NCI-H2196 treated with DMSO at 0.1 percent for 48 hours (cell line): Measurements from ENCODE around the gene CRYBB1.
A peak's percentile ranks its signal among the peaks of the same experiment; 100 is the strongest.

Source experiments
- DNase-seq: peaks from one replicate; lab custom pipeline; 2025; ENCODE audit not compliant: unreplicated experiment; lab: John Stamatoyannopoulos, UW

CRYBB1 gene

DNA sequence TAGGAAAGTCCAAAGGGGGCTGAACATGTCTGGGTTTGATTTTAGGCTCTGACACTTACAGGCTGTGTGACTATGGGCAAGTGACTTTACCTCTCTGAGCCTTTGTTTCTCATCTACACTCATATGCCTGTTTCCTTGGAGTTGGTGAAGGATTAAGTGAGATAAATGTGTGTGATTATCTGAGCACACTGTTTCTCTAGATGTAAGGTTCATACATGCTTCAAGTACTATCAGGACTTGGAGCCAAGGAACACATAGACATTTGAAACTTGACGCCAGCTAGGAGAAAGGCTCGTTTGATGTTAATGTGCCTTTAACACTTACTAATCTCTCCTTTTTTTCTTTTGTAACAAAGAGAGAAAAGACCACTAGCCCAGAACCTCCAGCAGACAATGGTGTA is 9.7 kb downstream of the CRYBB1 start:
- no peak for DNase-seq

DNA sequence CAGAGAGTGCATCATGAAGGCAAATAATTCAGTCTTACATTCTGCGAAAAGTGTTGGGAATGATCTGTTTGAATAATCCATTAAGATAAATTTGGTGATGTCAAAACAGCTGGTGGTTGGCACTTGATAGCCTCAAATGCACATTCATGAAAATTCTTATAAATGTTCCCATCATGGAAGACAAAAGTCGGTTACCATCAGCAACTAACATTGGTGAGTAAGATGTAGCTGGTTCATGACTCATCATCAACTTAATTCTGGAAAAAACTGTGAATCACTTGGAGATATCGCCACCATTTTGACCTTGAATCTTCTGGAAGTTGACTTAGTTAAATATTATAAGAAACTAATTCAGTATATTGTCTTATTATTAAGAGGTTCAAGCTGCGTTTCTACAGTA is 11.2 kb downstream of the CRYBB1 start:
- no peak for DNase-seq

DNA sequence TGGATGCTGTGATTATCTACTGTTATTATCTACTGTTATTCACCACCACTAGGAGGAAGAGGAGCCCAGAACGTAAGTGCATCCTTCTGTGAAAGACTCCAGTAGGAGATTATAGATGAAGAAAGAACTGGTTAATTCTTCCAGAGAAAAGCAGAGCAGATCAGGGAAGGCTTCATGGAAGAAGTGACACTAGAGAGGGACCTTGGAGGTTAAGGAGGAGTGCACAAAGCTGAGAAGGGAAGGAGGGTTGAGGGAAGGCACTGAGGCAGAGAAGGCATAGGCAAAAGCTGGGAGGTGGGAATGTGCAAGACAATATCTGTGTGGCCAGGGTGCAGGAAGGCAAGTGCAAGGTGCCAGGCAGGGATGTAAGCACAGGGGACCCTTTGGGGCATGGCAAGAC is 13.5 kb downstream of the CRYBB1 start:
- DNase-seq = no peak

DNA sequence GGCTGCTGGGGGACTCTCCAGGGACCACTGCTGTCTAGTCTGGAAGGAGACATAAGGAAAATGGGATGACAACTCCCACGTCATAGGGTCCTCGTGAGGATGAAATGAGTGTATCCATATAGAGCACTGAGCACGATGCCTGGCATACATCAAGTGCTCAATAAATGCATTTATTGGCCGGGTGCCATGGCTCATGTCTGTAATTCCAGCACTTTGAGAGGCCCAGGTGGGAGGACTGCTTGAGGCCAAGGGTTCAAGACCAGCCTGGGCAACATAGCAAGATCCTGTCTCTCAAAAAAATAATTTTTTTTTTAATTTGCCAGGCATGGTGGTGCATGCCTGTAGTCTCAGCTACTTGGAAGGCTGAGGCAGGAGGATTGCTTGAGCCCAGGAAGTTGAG is 15.7 kb downstream of the CRYBB1 start:
- no peak for DNase-seq

DNA sequence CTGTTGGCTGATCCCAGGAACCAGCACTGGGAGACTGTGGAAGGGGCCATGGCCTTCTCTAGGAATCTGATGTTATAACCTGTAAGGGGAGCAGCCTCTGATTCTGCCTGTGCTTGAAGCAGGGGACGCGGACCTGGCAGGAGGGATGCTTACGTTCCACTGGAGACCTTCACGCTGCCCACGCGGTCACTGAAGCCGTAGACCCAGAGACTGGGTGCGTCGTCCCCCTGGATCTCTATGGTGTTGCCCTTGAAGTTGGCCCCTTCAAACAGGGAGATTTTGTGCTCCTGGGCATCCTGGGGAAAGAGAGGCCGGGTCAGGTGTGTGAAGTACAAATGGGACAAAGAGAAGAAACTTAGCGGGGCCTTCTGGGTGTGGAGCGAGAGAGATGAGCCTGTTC is 16.1 kb downstream of the CRYBB1 start:
- DNase-seq = no peak

DNA sequence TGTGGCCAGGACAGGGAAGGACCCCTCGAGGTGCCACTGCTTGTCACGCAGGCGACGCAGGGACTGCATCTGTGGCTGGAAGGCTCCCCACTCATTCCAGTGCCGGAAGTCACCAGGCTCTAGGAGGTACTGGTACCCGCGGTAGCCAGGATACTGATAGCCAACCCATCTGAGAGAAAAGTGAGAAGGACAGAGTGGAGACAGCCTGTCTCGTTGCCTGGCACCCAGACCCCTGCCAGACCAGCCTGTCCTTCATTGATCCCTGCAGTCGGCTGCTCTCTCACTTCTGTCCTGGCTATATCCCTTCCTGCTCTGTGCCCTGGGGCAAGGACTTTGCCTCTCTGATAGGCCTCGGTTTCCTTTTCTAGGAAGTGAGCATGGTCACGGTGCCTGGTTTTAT is 18.3 kb downstream of the CRYBB1 start:
- no peak for DNase-seq

DNA sequence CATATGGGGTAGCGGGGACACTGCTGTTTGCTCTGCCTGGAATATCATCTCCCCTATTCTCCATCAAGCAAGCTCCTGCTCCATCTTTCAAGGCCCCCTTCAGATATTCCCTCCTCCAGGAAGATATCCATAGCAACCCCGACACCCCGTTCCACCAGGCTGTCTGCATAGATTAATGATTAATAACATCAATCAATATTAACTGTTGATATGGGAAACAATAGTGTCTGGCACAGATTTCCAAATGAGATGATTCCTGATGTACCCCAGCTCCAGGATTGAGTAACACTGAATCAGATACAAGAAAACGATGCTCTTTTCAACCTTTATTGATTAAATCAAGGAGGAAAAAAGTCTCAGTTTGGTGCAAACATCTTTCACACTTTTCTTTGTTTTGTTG is 20.3 kb downstream of the CRYBB1 start:
- DNase-seq = no peak

DNA sequence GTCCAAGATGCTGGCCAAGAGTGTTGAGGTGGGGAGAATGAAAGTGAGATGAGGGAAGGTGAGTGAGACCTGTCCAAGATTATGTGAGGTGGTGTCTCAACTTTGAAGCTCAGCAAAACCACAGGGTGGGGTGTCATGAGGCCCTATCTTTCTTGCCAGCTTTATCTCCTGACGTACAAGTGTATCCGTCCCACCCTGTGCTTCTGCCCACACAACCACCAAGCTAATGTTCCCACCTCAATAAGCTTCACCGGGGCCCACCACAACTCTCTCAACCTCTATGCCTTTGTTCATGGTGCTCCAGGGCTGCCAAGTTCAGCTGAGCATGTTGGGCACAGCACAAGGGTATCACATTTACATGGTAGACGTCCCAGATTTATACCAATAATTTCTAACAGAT is 20.8 kb downstream of the CRYBB1 start:
- DNase-seq = no peak

DNA sequence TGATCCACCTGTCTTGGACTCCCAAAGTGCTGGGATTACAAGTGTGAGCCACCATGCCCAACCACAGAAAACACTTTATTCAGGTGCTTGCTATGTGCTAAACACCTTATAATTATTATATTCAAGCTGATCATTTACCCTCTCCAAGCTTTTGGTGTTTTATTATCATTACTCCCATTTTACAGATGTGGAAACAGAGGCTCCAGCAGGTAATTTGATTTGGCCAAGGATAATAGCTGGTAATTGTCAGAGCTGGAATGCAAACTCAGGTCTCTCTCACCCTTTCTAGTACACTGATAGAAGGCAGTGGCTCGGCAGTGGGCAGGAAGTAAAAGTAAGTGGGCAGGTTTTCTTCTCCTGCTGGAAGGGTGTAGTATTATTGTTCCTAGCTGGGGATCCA is 24.1 kb downstream of the CRYBB1 start:
- no peak for DNase-seq

DNA sequence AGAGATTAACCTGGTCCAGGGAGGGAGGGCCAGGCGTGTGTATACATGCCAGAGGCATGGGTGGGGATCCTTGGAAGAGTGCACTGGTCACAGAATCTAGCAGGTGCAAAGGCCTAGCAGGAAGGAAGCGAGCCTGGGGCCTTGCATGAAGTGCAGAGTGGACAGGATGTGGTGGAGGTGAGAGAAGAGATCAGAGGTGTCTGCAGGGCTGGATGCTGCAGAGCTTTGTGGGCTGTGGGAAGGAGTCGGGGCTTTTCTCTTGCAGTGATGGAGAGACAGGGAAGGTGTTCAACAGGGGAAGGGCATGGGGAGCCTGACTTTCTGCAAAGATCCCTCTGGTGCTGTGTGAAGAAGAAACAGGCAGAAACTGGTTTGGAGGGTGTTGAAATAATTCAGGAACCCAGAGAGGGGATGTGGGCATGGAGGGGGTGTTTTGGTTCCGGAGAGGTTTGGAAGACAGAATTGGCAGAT is 25.4 kb downstream of the CRYBB1 start:
- peak; percentile 12 for DNase-seq

DNA sequence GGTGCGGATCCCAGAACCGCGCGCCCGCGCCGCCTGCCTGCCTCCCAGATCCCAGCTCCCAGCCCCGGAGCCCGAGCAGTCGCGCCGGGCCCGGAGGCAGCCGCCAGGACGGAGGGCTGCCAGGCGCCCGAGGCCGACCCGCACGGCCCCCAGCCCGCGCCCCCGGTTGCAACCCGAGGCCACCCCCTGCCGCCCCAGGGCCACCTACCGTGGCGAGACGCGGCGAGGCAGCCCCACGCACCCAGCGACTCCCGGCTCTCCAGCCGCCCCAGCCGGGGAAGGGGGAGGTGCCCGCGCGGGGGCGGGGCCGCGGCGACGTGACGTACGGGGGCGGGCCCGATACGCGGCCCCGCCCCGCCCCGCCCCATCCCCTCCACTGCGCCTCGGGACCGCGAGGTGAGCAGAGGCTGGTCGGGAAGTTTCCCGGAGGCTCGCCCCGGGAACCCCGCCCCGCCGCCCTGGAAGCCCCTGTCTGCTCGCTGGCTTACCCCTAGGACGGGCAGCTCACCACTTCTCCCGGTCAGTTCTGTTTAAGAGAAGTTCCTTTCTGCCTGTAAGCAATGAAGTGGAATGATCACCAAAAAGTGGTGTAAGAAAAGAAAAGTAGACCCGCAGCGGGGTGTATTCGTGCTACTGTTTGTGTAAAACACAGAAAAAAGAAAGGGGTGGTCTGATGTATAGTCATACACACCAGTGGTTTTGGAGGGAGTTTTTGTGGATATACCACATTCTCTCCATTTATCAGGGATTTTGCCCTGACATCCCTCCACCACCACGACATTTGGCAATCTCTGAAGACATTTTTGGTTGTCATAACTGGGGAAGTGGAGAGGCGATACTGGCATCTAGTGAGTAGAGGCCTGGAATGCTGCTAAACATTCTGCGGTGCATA is 27.7 kb downstream of the CRYBB1 start, which contains the start of gene TPST2:
Gene TPST2 (minus strand): TSS at position 288 of the 892 bp plus-strand sequence. CDS start 48,502 bp downstream, outside the sequence.
- DNase-seq = no peak

DNA sequence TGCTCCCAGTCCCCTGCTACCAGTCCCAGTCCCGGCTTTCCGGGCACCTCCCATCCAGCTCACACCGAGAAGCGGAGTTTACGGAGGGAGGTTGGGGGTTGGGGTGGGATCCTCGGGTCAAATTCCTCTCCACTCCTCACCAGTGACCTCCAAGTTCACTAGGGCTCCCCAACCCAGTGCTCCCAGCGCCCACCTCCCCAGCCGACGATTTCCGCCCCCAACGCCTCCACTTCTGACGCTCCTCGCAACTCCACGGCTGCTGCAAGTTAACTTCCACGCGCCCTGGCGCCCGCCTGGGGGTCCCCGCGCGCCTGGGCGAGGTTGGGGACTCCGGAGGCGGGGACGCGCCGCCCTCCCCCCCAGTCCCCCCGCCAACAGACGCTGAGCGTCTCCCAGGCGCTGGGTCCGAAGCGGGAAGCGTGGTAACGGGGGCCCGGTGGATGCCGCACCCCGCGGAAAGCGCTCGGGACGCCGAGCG is 28.4 kb downstream of the CRYBB1 start:
- DNase-seq = no peak

DNA sequence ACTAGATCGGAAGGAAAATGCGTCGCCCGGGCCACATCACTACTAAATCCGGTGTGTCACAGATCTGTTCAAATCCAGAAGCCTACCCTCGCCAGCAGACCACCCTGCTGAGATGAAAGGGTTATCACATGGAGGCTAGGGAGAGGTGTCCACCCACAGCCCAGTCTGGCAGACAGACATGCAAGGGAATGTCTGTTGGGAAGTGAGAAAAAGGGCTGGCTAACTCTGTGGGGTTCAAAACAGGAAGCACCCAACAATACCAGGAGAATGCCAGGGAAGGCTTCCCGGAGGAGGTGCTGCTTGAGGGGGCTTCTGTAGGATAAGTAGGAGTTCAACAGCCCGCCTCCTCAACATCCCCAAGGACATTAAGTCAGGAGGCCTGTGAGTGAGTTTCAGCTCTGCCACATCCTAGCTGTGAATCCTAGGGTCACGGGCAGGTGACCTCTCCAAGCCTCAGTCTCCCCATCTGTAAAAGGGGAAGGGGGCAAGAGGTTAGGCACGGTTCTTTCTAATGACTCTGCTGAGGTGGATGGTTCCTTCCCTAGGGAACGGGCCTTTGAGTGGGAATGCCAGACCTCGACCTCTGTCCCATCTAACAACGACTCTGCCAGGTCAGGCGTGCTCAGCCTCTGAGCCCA is 29.0 kb downstream of the CRYBB1 start:
- DNase-seq = no peak

DNA sequence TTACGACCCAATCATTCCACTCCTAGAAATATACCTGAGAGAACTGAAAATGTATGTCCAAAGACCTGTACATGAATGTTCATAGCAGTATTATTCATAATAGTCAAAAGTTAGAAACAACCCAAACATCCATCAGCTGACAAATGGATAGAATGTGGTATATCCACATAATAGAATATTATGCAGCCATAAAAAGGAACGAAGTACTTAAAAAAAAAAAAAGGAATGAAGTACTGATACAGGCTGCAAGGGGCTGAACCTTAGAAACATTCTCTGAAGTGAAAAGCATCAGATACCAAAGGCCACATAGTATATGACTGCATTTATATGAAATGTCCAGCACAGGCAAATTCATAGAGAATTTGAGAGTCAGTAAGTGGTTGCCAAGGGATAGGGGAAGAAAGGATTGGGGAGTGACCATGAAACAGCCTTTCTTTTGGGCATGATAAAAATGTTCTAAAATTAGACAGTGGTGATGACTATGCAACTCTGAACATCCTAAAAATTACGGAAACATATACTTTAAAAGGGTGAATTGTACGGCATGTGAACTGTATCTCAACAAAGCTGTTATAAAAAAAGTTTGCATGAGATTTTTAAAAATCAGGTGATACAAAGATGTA is 29.7 kb downstream of the CRYBB1 start:
- no peak for DNase-seq

DNA sequence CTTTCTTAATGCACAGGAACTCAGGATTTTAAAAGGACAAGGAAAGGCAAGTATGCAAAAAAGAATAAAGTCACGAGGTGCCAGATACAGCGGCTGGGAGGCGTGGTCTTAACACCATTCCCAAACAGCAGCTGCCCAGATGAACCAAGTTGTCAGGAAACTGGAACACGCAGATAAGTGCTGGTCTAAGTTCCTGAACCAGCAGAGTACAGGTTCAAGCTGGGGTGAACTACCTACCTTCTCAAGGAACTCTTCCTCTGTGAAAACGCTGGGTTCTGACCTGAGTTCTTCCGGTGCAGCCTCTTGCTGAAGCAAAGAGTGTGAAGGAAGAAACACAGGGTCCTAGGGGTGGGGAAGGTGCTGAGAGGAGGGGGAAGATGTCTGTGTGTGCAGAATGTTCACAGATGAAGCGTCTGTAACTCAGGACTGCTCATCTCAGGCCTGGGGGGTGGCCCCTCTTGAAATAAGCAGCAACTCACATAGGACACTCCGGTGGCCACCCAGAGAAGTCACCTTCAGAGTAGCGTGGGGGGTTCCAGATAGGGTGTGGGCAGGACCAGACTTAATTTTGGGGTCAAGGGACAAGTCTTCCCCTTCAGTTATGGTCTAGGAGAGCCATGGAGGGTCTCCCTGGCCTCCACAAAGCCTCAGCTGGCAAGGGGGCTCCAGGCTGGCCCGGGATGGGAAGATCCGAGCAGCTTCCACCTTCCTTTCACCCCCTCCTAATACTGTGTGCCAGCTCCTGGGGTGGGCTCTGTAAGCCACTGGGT is 31.1 kb downstream of the CRYBB1 start:
- no peak for DNase-seq

DNA sequence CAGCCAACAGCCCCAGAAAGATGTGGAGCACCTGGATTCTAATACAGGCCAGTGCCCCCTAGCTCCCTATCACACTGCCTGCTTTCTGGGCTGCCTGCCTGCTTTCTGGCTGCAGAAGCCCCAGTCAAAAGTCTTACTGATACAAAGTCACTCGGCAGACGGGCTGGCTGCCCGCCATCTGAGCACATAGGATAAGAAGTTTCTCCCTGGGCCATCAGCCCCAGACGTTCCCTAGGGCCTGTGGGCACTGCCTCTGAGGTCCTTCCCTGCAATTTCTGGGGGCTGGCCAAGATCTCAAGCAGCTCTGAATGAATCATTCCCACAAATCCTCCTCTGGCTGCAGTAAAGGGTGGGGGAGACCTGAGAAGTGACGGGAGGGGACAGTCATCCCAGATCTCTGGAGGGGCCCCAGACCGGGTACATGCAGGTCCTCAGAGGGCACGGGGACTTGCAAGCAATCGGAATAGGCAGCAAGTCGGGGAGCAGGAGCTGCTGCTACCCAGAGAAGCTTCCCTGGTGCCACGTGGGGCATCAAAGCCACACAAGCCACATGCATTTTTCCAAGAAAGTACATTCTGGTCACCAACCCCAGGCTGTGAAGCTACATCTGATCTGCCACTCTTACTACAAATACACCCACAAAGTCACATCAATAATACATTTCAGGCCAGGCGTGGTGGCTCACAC is 32.6 kb downstream of the CRYBB1 start:
- no peak for DNase-seq

DNA sequence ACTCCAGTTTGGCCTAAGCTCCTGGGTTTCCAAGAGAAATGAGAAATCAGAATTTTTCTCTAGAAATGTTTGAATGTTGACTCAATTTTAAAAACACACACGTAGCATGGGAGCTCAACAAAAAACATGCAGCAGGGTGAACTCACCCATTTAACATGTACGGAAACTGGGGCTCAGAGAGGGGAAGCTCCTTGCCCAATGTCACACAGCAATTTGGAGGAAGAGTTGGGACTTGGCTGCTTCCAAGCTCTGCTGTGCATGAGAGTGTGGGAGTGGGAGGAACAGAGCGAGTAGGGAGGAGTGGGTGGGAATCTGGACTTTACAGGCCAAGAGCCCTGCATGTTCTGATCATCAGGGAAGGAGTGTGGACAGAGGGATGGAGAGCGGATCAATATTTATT is 33.8 kb downstream of the CRYBB1 start:
- DNase-seq = no peak

DNA sequence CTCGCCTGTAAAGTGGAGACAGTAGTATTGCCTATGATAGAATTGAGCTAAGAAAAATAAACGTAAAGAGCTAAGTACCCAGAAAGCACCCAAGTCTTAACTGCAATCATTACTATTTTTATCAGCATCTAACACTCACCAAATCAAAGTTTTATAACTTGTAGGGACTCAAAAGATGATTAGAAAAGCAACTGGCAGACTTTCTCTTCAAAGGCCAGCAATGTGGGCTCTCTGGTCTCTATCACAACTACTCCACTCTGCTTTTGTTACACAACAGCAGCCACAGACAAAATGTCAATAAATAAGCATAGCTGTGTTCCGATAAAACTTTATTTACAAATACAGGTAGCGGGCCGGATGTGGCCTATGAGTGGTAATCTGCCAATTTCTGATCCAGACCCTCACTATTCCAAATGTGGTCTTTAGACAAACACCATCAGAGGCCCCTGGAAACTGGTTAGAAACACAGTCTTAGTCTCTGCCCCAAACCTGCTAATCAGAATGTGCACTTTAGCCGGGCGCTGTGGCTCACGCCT is 36.1 kb downstream of the CRYBB1 start:
- no peak for DNase-seq

DNA sequence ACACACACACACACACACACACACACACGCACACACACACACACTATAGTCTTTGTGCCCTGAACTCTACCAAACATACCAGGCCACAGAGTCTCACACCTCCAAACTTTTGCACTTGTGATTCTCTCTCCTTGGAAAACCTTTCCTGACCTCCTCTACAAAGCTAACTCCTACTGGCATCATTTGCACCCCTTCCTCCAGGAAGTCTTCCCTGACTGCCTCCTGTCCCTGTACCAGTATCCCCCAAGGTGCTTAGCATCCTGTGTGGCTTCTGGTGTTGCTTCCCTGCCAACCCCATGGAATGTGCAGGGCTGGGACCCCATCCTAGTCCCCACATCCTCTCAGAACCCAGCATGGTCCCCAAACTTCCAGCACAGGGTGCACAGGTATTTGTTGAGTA is 36.8 kb downstream of the CRYBB1 start:
- DNase-seq = no peak
